ENCODE data around the gene LPAR1. TPM values are rescaled to one million over a fixed set of nuclear protein-coding genes. Genes with fewer than 3 reads are reported as not detected.
"Not testable (repeated sequence)": the region's sequence is repeated elsewhere in the genome, so short reads cannot be mapped to it uniquely, and the experiment has no call there.

LPAR1 gene
- total RNA-seq, 5 donors from 2014 or later (not counting 1 experiment from before 2014, with no cell fraction given): 0.26 to 0.47 (median 0.41) TPM; not detected in 2

DNA sequence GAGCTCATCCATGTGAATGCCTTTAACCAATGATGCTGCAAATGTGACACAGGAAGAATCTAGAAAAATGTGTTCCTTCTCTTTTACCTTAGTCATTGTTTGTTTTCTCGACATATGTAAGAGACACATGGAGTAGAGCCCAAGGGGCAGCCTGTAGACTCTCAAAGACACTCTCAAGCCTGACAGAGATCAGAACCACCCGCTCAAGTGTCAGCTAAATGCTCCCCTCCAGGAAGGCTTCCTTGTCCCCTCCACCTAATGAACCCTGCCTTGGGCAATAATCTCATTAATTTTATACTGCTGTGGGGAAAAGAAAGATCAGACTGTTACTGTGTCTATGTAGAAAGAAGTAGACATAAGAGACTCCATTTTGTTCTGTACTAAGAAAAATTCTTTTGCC is 212.3 kb downstream of the LPAR1 start:
- H3K9me3 ChIP-seq: no peaks in the 10 kb centered on the region
- H3K36me3 ChIP-seq (ENCODE audit: control insufficient read depth in 2 of 2, extremely low read depth in 1 of 2, insufficient read depth in 1 of 2, low read length in 1 of 2): no peaks in the 10 kb centered on the region
- Mint-ChIP-seq H3K4me3 (no peak overlapping the region), H3K27me3 (no peaks in the 10 kb centered on the region), H3K27ac (no peak overlapping the region), H3K36me3 (no peaks in the 10 kb centered on the region), H3K4me1 (no peaks in the 10 kb centered on the region), H3K9me3 (peaks cover 0 to 16% (median 6%) of the 10 kb centered on the region in 3 donors)
- no peak overlapping the region for H3K4me3 ChIP-seq (ENCODE audit: control insufficient read depth in 1 of 2, extremely low read depth in 1 of 2, low read length in 1 of 2)
- H3K27me3 ChIP-seq (replicated peaks in 1 of 2; ENCODE audit: control insufficient read depth in 2 of 2, extremely low read depth in 1 of 2, insufficient read depth in 2 of 2, low read length in 1 of 2): no peaks in the 10 kb centered on the region
- WGBS (ENCODE audit: insufficient coverage): no CpG with 5 or more reads among the region's 2 CpGs
- H3K27ac ChIP-seq (ENCODE audit: low read length): no peak overlapping the region
- no peaks in the 10 kb centered on the region for H3K4me1 ChIP-seq (ENCODE audit: control insufficient read depth in 1 of 2, extremely low read depth in 1 of 2, insufficient read depth in 2 of 2, low read length in 2 of 2)
- ChIA-PET POLR2A (no interaction called here), CTCF (no interaction called here)
- no peak for DNase-seq
- ATAC-seq (replicated peaks in 1 of 4): no peak

DNA sequence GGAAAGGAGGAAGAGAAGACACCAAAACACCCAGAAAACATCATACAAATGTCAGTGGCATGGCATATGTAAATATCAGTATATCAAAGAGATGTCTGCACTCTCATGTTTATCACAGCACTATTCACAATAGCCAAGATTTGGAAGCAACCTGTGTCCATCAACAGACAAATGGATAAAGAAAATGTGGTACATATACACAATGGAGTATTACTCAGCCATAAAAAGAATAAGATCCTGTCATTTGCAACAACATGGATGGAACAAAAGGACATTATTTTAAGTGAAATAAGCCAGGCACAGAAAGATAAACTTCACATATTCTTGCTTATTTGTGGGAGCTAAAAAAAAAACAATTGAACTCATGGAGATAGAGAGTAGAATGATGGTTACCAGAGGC is 213.1 kb downstream of the LPAR1 start:
- H3K27ac ChIP-seq (ENCODE audit: low read length); H3K4me1 Mint-ChIP-seq; ATAC-seq (replicated peaks in 1 of 4); H3K27me3 ChIP-seq (replicated peaks in 1 of 2; ENCODE audit: control insufficient read depth in 2 of 2, extremely low read depth in 1 of 2, insufficient read depth in 2 of 2, low read length in 1 of 2); H3K27me3 Mint-ChIP-seq; H3K36me3 ChIP-seq (ENCODE audit: control insufficient read depth in 2 of 2, extremely low read depth in 1 of 2, insufficient read depth in 1 of 2, low read length in 1 of 2); H3K9me3 ChIP-seq; H3K27ac Mint-ChIP-seq; CTCF ChIA-PET; DNase-seq; H3K4me3 Mint-ChIP-seq; H3K4me3 ChIP-seq (ENCODE audit: control insufficient read depth in 1 of 2, extremely low read depth in 1 of 2, low read length in 1 of 2); H3K36me3 Mint-ChIP-seq; POLR2A ChIA-PET; H3K4me1 ChIP-seq (ENCODE audit: control insufficient read depth in 1 of 2, extremely low read depth in 1 of 2, insufficient read depth in 2 of 2, low read length in 2 of 2): not testable (repeated sequence)
- H3K9me3 Mint-ChIP-seq: peaks cover 0 to 16% (median 6%) of the 10 kb centered on the region in 3 donors
